ENCODE data around the gene ASB3.
A peak's percentile ranks its signal among the peaks of the same experiment; 100 is the strongest.
"Not testable (repeated sequence)": the region's sequence is repeated elsewhere in the genome, so short reads cannot be mapped to it uniquely, and the experiment has no call there.

ASB3 gene

DNA sequence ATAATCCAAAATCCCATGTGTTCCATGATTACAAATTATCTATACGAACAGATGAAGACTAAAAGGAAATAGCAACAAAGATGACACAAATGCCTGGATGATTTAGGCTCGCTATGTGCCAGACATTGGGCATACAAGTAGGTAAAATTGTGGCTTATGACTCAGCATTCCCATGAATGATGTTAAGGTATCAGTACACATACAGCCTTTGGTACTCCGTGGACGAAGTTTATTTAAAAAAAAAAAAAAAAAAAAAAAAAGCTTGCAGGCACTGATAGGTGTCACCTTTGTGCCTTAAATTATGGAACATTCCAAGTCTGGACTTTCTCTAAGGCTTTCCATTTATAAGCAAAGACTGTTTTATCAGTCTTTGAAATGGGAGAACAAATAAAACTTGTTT is 16.5 kb downstream of the ASB3 start:
- TF ChIP-seq ZNF274 (IDR thresholded peaks at IDR 0.05; ENCODE audit: low read depth, low read length), result no peak
- H3K4me3 ChIP-seq (ENCODE audit: low read length), result no peak overlapping the region

DNA sequence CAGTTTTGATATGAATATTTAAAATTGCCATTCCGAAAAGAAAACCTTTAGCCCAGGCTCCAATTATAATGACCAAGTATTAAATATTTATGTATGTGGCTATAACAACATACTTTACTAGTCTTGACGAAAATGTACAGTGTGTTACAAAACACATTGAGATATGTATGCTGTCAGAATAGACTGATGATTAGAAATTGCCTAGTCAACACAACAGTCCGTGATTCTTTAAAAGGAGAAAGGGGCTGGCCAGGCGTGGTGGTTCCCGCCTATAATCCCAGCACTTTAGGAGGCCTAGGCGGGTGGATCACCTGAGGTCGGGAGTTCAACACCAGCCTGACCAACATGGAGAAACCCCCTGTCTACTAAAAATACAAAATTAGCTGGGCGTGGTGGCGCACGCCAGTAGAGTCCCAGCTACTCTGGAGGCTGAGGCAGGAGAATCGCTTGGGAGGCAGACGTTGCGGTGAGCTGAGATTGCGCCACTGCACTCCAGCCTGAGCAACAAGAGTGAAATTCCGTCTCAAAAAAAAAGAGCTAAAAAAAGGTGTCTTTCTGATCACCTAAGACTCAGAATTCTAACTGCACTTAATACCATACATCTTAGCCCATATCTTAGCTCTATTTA is 17.3 kb downstream of the ASB3 start:
- peak overlapping the region; percentile 98; the same call in 1 of the 2 replicates for H3K4me3 ChIP-seq (ENCODE audit: low read length)
- TF ChIP-seq ZNF274 (IDR thresholded peaks at IDR 0.05; ENCODE audit: low read depth, low read length), result no peak

DNA sequence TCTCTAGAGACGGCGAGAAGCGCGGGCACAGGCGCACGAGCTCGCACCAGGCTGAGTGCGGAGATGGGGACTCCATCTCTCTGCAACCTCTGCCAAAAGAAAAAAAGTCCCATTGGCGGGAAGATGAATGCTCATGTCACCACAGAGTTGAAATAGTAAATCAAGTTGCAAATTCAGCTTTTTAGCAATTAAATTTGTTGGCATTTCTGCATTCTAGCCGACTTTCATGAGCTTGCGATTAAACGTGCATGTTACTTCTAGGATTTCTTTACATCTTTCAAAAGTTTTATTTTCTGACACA is 18.6 kb downstream of the ASB3 start:
- TF ChIP-seq ZNF274 (IDR thresholded peaks at IDR 0.05; ENCODE audit: low read depth, low read length), result no peak
- peak overlapping the region; percentile 98 for H3K4me3 ChIP-seq (ENCODE audit: low read length)

GRCh38 chr2:53767405-53768241 is 19.1 kb downstream of the ASB3 start, which contains the start of gene CHAC2:
Gene CHAC2 (plus strand): TSS chr2:53767804. CDS start chr2:53767887, 83 bp downstream.
- H3K4me3 ChIP-seq (ENCODE audit: low read length), result peak within 1 kb of the TSS; percentile 98
- TF ChIP-seq ZNF274 (IDR thresholded peaks at IDR 0.05; ENCODE audit: low read depth, low read length), result no peak

GRCh38 chr2:53765767-53766166 is 21.0 kb downstream of the ASB3 start:
- TF ChIP-seq ZNF274 (IDR thresholded peaks at IDR 0.05; ENCODE audit: low read depth, low read length), result no peak
- H3K4me3 ChIP-seq (ENCODE audit: low read length), result no peak overlapping the region

DNA sequence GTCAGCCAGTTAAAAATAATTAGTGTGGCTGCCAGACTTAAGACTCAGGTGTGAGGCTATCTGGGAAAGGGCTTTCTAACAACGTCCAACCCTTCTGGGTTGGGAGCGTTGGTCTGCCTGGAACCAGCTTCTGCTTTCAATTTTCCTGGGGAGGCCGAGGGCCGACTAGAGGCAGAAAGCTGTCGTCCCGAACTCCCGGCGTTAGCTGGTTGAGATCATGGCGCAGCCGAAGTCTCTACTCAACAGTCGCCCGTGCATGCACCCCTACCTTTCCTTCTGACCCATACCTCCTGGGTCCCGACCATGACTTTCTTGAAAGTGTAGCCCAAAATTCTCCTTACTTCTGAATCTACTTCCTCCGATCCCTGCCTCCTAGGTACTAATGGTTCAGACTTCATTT is 29.5 kb downstream of the ASB3 start:
- H3K4me3 ChIP-seq (ENCODE audit: low read length), result not testable (repeated sequence)

- H3K4me3 ChIP-seq (ENCODE audit: low read length), result no peak overlapping the region
- TF ChIP-seq ZNF274 (IDR thresholded peaks at IDR 0.05; ENCODE audit: low read depth, low read length), result no peak
Measured at GRCh38 chr2:53756644-53757043, 30.1 kb downstream of the ASB3 start.

DNA sequence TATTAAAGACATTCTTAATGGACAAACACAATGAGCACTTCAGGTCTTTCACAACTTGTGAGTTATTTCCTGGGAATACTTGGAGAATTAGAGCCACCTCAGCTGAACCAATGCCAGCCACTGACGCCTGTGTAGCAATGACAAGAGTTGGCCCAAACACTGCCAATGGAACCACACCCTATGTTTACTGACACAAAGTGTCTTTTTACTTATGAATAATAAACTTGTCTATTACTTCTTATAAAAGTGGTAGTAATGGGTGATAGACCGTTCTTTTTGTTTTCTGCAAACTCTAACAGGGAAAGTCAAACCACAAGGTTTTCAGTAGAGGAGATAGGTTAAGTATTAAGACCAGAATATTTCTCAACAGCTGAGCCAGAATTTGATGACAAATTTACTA is 31.6 kb downstream of the ASB3 start:
- H3K4me3 ChIP-seq (ENCODE audit: low read length), result no peak overlapping the region
- TF ChIP-seq ZNF274 (IDR thresholded peaks at IDR 0.05; ENCODE audit: low read depth, low read length), result no peak

DNA sequence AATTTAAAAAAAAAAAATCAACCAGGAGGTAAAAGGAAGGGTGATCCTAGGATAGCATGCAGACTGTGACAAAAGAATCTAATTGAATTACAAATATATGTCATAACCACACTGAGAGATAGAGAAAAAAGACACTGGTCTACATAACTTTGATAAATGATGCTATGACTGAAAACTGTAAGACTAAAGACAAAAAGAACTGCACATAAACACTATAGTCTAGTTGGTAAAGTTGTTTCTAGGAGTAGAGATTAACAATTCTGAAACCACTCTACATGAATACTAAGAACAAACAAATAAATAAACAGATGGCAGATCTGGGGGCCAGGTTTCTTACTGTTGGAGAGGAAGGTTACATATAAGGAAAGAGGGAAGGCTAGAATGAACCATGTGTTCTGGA is 33.7 kb downstream of the ASB3 start:
- no peak for TF ChIP-seq ZNF274 (IDR thresholded peaks at IDR 0.05; ENCODE audit: low read depth, low read length)
- no peak overlapping the region for H3K4me3 ChIP-seq (ENCODE audit: low read length)

DNA sequence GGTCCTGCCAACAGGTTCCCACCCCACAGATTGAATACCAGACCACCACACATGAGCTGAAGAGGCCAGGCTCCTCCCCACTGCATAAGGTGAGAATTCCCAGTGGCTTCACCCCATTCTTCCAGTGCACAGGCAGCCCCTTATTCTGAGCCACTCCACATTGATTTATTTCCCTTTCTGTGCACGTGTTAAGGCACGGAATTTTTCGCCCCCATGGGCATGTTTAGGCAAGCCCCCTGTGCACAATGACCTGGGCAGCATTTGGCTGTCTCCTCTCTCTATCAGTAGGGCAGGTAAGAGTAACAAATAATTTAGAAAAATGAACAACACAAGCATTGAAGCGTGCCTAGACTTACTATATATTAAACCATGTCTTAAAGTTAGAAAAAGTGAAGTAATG is 34.4 kb downstream of the ASB3 start:
- TF ChIP-seq ZNF274 (IDR thresholded peaks at IDR 0.05; ENCODE audit: low read depth, low read length), result no peak

DNA sequence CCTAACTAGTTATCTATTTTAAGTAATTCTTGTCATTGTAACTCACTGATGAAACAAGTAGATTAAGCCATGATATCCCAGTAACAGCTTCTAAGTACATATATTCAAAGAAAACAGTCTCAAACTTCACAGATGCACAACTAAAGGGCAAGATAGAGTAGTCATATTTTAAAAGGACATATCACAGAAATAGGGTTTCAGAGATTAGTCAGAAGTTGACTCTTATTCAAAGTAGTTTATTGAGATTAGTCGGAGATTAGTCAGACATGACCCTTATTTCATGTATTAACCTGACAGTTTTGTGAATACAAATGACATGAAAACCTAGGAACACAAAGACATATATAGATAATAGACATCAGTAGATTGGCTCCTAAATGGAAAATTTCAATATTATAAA is 35.0 kb downstream of the ASB3 start:
- H3K4me3 ChIP-seq (ENCODE audit: low read length), result no peak overlapping the region
- TF ChIP-seq ZNF274 (IDR thresholded peaks at IDR 0.05; ENCODE audit: low read depth, low read length), result no peak

More for the DNA sequence above, 34.4 kb downstream of the ASB3 start:
- H3K4me3 ChIP-seq (ENCODE audit: low read length), result no peak overlapping the region

DNA sequence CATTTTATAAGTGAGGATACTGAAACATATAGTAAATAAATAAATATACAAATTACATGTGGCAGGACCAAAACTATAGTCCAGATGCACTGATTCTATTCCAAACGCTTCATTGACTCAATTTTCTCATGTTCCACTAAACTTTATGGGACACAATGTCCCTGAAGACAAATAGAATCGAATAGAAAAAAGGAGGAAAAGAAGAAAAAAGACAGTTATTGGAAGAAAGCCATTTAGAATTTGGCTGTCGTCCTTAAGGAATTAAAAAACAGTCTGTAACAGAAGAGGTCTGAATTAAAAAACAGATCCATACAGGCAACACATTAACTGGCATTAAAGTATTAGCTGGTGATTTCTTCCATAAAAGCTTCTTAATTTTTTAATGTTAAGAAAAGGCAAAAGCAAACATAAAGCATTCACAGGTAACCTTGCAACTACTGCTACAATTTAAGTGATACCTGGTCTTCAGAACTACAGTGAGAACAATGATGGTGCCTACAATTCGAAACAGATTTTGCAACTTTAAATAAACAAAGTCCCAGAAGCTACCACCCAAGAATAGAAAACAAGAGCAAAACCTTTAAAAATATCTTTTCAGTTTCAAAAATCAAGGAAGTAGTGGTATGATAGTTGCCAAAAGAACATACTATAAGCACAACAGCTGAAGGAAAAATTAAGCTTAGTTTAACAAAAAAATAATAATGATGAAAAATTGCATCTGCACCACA is 36.5 kb downstream of the ASB3 start:
- no peak overlapping the region for H3K4me3 ChIP-seq (ENCODE audit: low read length)
- no peak for TF ChIP-seq ZNF274 (IDR thresholded peaks at IDR 0.05; ENCODE audit: low read depth, low read length)

GRCh38 chr2:53744395-53745065 is 42.2 kb downstream of the ASB3 start:
- TF ChIP-seq ZNF274 (IDR thresholded peaks at IDR 0.05; ENCODE audit: low read depth, low read length), result no peak
- no peak overlapping the region for H3K4me3 ChIP-seq (ENCODE audit: low read length)

DNA sequence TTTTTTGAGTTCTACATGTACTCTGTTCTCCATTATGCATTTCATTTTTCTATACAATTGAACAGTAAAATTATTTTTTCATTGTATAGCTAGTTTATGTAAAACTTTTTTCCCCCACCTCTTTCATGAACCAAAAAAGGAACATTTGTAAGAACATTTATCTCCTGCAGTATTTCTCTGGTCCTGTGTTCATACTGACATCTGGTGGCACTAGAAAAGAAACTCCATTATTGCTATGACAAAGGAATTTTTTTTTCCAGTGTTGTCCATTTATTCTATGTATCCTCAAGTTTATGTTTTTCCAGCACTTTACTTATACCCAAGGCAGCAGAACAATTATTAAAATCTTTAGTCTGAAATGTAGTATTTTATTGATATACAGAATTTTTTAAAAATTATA is 46.6 kb downstream of the ASB3 start:
- TF ChIP-seq ZNF274 (IDR thresholded peaks at IDR 0.05; ENCODE audit: low read depth, low read length), result no peak
- H3K4me3 ChIP-seq (ENCODE audit: low read length), result no peak overlapping the region
